MM.1S (cell line): ENCODE data around the gene DPP8.

Experiments used
- DNase-seq: peaks from one replicate; pipeline ENCODE4 v3.0.0-alpha.2; 2015
- H2AFZ ChIP-seq: fragments of 300-600 bp; sonication (generic); 2 replicates; pipeline ENCODE4 v1.6.0; 2016; ENCODE audit warnings: antibody characterized with exemption, low read length
- H3F3A ChIP-seq: fragments of 300-600 bp; sonication (generic); 2 replicates; pipeline ENCODE4 v1.6.1; 2016; ENCODE audit warnings: mild to moderate bottlenecking, antibody characterized with exemption, low read length, moderate library complexity, mixed read lengths; ENCODE audit not compliant: insufficient read depth
- H3K27ac ChIP-seq: fragments of 300-600 bp; sonication (generic); 2 replicates; pipeline ENCODE4 v1.5.1; 2016; ENCODE audit warnings: mild to moderate bottlenecking, low read length
- H3K27me3 ChIP-seq: fragments of 300-600 bp; sonication (generic); replicated peaks from 2 replicates; pipeline ENCODE4 v1.6.0; 2016; ENCODE audit warnings: low read length; ENCODE audit not compliant: insufficient read depth
- H3K36me3 ChIP-seq: fragments of 300-600 bp; sonication (generic); replicated peaks from 2 replicates; pipeline ENCODE4 v1.6.1; 2016; ENCODE audit warnings: mild to moderate bottlenecking, low read length, mixed read lengths; ENCODE audit not compliant: insufficient read depth
- H3K4me1 ChIP-seq: fragments of 300-600 bp; sonication (generic); 2 replicates; pipeline ENCODE4 v1.6.1; 2016; ENCODE audit warnings: low read length, mixed read lengths
- H3K4me2 ChIP-seq: fragments of 300-600 bp; sonication (generic); 2 replicates; pipeline ENCODE4 v1.6.0; 2016; ENCODE audit warnings: low read depth, low read length
- H3K4me3 ChIP-seq: fragments of 300-600 bp; sonication (generic); 2 replicates; pipeline ENCODE4 v1.5.1; 2016; ENCODE audit warnings: low read length, mixed read lengths
- H3K79me2 ChIP-seq: fragments of 300-600 bp; sonication (generic); 2 replicates; pipeline ENCODE4 v1.6.1; 2016; ENCODE audit warnings: mixed run types, low read length, mixed read lengths
- H3K9ac ChIP-seq: fragments of 300-600 bp; sonication (generic); 2 replicates; pipeline ENCODE4 v1.6.1; 2016; ENCODE audit warnings: low read length, mixed read lengths
- H3K9me2 ChIP-seq: fragments of 300-600 bp; sonication (generic); replicated peaks from 2 replicates; pipeline ENCODE4 v1.6.1; 2016; ENCODE audit warnings: mild to moderate bottlenecking, low read length, mixed read lengths; ENCODE audit not compliant: insufficient read depth
- H3K9me3 ChIP-seq: fragments of 300-600 bp; sonication (generic); replicated peaks from 2 replicates; pipeline ENCODE4 v1.6.1; 2016; ENCODE audit warnings: mild to moderate bottlenecking, low read length, mixed read lengths; ENCODE audit not compliant: insufficient read depth
- H4K20me1 ChIP-seq: fragments of 300-600 bp; sonication (generic); 2 replicates; pipeline ENCODE4 v1.6.1; 2016; ENCODE audit warnings: mild to moderate bottlenecking, low read length, moderate library complexity, mixed read lengths; ENCODE audit not compliant: insufficient read depth
- EZH2 ChIP-seq: fragments of 300-600 bp; sonication (generic); optimal IDR thresholded peaks from 2 replicates; pipeline ENCODE3; 2017; ENCODE audit warnings: low read depth, mild to moderate bottlenecking, antibody characterized with exemption, low read length, mixed read lengths
- EZH2phosphoT487 ChIP-seq: fragments of 300-600 bp; sonication (generic); IDR thresholded peaks from 2 replicates; pipeline ENCODE4 v1.6.1; 2018; ENCODE audit warnings: antibody characterized with exemption, low read length
- TF ChIP-seq, protein P1 (sequence below): fragments of 300-600 bp; sonication (generic); IDR thresholded peaks from 2 replicates; pipeline ENCODE4 v1.5.1; 2016; ENCODE audit warnings: antibody characterized with exemption, low read length, mixed read lengths

The DPP8 gene

DNA sequence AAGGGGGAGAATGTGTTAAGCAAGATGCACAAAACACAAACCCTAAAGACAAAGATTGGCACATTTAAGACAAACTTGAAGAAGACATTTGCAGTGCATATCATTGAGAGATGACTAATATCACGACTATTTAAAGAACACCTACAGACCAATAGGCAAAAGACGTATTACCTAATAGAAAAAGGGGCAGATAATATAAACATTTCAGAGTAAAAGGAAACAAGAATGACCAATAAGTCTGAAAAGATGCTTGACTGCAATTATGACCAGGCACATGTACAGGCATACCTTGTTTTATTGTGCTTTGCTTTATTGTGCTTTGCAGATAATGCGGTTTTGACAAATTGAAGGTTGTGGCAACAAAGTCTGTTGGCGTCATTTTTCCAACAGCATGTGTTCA is 17.7 kb upstream of the DPP8 start:
- no peaks in the 10 kb centered on the region; the same call in 1 of the 2 replicates for H3F3A ChIP-seq
- no peak for DNase-seq
- H3K4me2 ChIP-seq: no peak overlapping the region
- no peak overlapping the region for H3K27ac ChIP-seq
- no peaks in the 10 kb centered on the region for H3K36me3 ChIP-seq
- TF ChIP-seq EZH2phosphoT487 (no peak), EZH2 (no peak)
- TF ChIP-seq, protein P1, sequence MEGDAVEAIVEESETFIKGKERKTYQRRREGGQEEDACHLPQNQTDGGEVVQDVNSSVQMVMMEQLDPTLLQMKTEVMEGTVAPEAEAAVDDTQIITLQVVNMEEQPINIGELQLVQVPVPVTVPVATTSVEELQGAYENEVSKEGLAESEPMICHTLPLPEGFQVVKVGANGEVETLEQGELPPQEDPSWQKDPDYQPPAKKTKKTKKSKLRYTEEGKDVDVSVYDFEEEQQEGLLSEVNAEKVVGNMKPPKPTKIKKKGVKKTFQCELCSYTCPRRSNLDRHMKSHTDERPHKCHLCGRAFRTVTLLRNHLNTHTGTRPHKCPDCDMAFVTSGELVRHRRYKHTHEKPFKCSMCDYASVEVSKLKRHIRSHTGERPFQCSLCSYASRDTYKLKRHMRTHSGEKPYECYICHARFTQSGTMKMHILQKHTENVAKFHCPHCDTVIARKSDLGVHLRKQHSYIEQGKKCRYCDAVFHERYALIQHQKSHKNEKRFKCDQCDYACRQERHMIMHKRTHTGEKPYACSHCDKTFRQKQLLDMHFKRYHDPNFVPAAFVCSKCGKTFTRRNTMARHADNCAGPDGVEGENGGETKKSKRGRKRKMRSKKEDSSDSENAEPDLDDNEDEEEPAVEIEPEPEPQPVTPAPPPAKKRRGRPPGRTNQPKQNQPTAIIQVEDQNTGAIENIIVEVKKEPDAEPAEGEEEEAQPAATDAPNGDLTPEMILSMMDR: no peak
- no peak overlapping the region for H3K9ac ChIP-seq
- H3K4me1 ChIP-seq: 0 out of 2 replicates have a peak, but pooled peaks cover 6% of the 10 kb centered on the region
- no peak overlapping the region for H3K4me3 ChIP-seq
- no peak overlapping the region for H2AFZ ChIP-seq
- H3K79me2 ChIP-seq: peaks cover 94% of the 10 kb centered on the region
- H4K20me1 ChIP-seq: peaks cover 10% of the 10 kb centered on the region; the same call in 1 of the 2 replicates
- H3K9me3 ChIP-seq: no peaks in the 10 kb centered on the region
- no peaks in the 10 kb centered on the region for H3K9me2 ChIP-seq
- H3K27me3 ChIP-seq: no peaks in the 10 kb centered on the region

DNA sequence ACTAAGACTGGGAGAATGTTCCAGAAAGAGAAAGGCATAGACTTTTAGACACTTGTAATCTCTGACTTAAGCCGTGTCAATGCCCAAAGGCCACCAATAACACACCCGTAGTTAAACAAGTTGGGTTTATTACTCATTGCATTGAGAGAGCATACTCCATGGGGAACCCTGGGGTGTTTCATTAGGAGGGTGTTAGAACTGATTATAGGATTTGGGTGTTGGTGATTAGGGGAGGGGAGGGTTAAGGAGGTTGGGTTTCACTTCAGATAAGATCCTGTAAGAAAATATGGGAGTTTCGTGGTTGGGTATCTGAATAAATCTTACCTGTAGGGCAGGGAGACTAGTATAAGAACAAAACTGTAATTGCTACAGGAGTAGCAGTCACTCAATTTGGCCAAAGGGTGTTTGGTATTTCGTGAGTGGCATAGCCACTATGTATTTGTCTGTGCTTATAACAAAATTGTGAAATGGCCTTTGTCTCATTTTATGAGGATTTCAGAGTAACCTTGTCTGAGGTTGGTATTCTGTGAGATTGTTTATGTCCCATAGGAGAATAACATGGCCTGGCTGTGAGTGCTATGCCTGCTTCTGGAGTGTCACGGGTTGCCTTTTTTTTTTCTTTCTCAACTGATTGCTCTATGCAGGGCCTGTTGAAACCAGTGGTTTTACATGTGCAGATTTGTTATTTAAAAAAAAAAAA is 15.7 kb upstream of the DPP8 start:
- Histone ChIP-seq H4K20me1 (peaks cover 10% of the 10 kb centered on the region; the same call in 1 of the 2 replicates), H3K27me3 (no peaks in the 10 kb centered on the region), H3K79me2 (peaks cover 74% of the 10 kb centered on the region), H3K9me2 (no peaks in the 10 kb centered on the region), H3K4me2 (no peak overlapping the region), H3K36me3 (no peaks in the 10 kb centered on the region), H3F3A (no peaks in the 10 kb centered on the region; the same call in 1 of the 2 replicates), H2AFZ (no peak overlapping the region), H3K4me3 (no peak overlapping the region), H3K9me3 (no peaks in the 10 kb centered on the region), H3K9ac (no peak overlapping the region), H3K4me1 (0 out of 2 replicates have a peak, but pooled peaks cover 6% of the 10 kb centered on the region), H3K27ac (no peak overlapping the region)
- TF ChIP-seq, protein P1: no peak
- TF ChIP-seq EZH2phosphoT487: no peak
- TF ChIP-seq EZH2: no peak
- DNase-seq: no peak

DNA sequence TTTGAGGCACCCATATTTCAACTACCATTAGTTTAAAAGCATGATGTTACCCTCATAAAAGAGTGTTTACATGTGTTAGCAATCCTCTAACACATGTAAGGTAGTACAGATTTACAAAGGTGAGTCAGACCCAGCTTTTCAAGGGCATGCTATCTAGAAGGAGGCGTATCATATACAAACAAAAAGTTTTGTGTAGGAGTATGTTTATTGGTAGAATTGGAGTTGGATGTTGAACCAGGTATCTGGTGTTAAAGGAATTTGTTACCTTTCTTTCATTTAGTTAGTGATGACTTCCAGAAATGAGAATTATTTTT is 15.2 kb upstream of the DPP8 start:
- H3K27ac ChIP-seq: no peak overlapping the region
- H3K79me2 ChIP-seq: peaks cover 70% of the 10 kb centered on the region
- no peak overlapping the region for H3K4me2 ChIP-seq
- no peaks in the 10 kb centered on the region for H3K27me3 ChIP-seq
- no peak overlapping the region for H3K9ac ChIP-seq
- H3F3A ChIP-seq: no peaks in the 10 kb centered on the region; the same call in 1 of the 2 replicates
- TF ChIP-seq, protein P1: no peak
- TF ChIP-seq EZH2: no peak
- no peak for TF ChIP-seq EZH2phosphoT487
- H3K9me2 ChIP-seq: no peaks in the 10 kb centered on the region
- 0 out of 2 replicates have a peak, but pooled peaks cover 6% of the 10 kb centered on the region for H3K4me1 ChIP-seq
- H2AFZ ChIP-seq: no peak overlapping the region
- no peaks in the 10 kb centered on the region for H3K9me3 ChIP-seq
- H3K36me3 ChIP-seq: no peaks in the 10 kb centered on the region
- DNase-seq: no peak
- peaks cover 10% of the 10 kb centered on the region; the same call in 1 of the 2 replicates for H4K20me1 ChIP-seq
- H3K4me3 ChIP-seq: no peak overlapping the region
